ENCODE measurements around the gene PTPRD.

- TF ChIP-seq, protein P1, sequence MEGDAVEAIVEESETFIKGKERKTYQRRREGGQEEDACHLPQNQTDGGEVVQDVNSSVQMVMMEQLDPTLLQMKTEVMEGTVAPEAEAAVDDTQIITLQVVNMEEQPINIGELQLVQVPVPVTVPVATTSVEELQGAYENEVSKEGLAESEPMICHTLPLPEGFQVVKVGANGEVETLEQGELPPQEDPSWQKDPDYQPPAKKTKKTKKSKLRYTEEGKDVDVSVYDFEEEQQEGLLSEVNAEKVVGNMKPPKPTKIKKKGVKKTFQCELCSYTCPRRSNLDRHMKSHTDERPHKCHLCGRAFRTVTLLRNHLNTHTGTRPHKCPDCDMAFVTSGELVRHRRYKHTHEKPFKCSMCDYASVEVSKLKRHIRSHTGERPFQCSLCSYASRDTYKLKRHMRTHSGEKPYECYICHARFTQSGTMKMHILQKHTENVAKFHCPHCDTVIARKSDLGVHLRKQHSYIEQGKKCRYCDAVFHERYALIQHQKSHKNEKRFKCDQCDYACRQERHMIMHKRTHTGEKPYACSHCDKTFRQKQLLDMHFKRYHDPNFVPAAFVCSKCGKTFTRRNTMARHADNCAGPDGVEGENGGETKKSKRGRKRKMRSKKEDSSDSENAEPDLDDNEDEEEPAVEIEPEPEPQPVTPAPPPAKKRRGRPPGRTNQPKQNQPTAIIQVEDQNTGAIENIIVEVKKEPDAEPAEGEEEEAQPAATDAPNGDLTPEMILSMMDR (IDR thresholded peaks at IDR 0.05) = no peak
- TF ChIP-seq EZH2 (IDR thresholded peaks at IDR 0.05; ENCODE audit: borderline replicate concordance, insufficient read depth, low read depth, low read length, poor library complexity, severe bottlenecking) = no peak
Observed at GRCh38 chr9:8489835-8490234, 2123.0 kb downstream of the PTPRD start.

All from B cell (primary cell).